RWPE2 (cell line): ENCODE results near the gene MBD3L3.
"Not testable (repeated sequence)": the region's sequence is repeated elsewhere in the genome, so short reads cannot be mapped to it uniquely, and the experiment has no call there.

Experiments
- ATAC-seq: fragments of 200-7000 bp; cut with Tn5 transposase; 3 replicates; pipeline ENCODE4 v1.9.1; 2021; ENCODE audit warnings: low read depth
- DNase-seq: peaks from one replicate; pipeline ENCODE4 v3.0.0-alpha.2; 2020; ENCODE audit warnings: low spot score
- H3K27ac ChIP-seq: fragments of 450-650 bp; 2 replicates; pipeline ENCODE4 v1.5.1; 2017; ENCODE audit warnings: mild to moderate bottlenecking; ENCODE audit not compliant: poor library complexity, severe bottlenecking
- H3K27me3 ChIP-seq: fragments of 250-450 bp; sonication (Bioruptor Pico); 2 replicates; pipeline ENCODE4 v1.5.1; 2021; ENCODE audit warnings: mild to moderate bottlenecking, moderate library complexity; ENCODE audit not compliant: insufficient read depth, poor library complexity, severe bottlenecking
- H3K36me3 ChIP-seq: fragments of 250-450 bp; sonication (Bioruptor Pico); 2 replicates; pipeline ENCODE4 v1.5.1; 2020; ENCODE audit warnings: low read depth, mild to moderate bottlenecking, moderate library complexity
- H3K4me1 ChIP-seq: fragments of 250-450 bp; sonication (Bioruptor Pico); 2 replicates; pipeline ENCODE4 v1.5.1; 2021; ENCODE audit warnings: mild to moderate bottlenecking, moderate library complexity; ENCODE audit not compliant: insufficient read depth, poor library complexity, severe bottlenecking
- H3K4me3 ChIP-seq: fragments of 250-450 bp; sonication (Bioruptor Pico); 2 replicates; pipeline ENCODE4 v1.5.1; 2021; ENCODE audit warnings: mild to moderate bottlenecking, moderate library complexity; ENCODE audit not compliant: severe bottlenecking
- H3K9me3 ChIP-seq: fragments of 250-450 bp; sonication (Bioruptor Pico); 2 replicates; pipeline ENCODE4 v1.5.1; 2021; ENCODE audit warnings: mild to moderate bottlenecking, moderate library complexity; ENCODE audit not compliant: severe bottlenecking
- CTCF ChIP-seq: fragments of 450-650 bp; IDR thresholded peaks from one replicate; pipeline ENCODE4 v1.5.1; 2017; ENCODE audit warnings: mild to moderate bottlenecking, moderate library complexity; ENCODE audit not compliant: poor library complexity, severe bottlenecking

MBD3L3 gene

GRCh38 chr19:7069042-7069903, 10.8 kb upstream of the MBD3L3 start, which contains the start of gene ZNF557:
Gene ZNF557, plus strand, starts transcription at chr19:7069703. Its CDS starts 5,372 bp downstream, at chr19:7075075.
- Histone ChIP-seq H3K4me3 (peak within 1 kb of the TSS; percentile 81), H3K36me3 (peaks cover 26% of the 10 kb centered on the region), H3K4me1 (no peaks in the 10 kb centered on the region), H3K9me3 (no peaks in the 10 kb centered on the region), H3K27me3 (no peaks in the 10 kb centered on the region), H3K27ac (peak within 1 kb of the TSS; percentile 18)
- ATAC-seq (peak; percentile 98), DNase-seq (peak; percentile 96)
- TF ChIP-seq CTCF, result no peak

DNA sequence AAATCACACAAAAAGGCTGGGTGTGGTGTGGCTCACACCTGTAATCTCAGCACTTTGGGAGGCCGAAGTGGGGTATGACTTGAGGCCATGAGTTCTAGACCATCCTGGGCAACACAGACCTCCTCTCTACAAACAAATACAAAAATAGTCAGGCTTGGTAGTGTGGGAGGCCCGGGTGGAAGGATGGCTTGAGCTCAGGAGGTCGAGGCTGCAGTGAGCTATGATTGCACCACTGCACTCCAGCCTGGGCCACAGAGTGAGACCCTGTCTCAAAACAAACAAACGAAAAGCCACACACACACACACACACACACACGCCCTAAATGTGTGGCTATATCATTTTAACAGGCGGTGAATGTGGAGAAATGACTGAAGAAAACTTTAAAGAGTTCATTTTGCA, 10.1 kb upstream of the MBD3L3 start:
- no peaks in the 10 kb centered on the region for H3K4me1 ChIP-seq
- ATAC-seq, result no peak
- no peak for TF ChIP-seq CTCF
- H3K9me3 ChIP-seq, result no peaks in the 10 kb centered on the region
- H3K27ac ChIP-seq, result no peak overlapping the region
- no peaks in the 10 kb centered on the region for H3K27me3 ChIP-seq
- no peak for DNase-seq
- no peak overlapping the region for H3K4me3 ChIP-seq
- H3K36me3 ChIP-seq, result peaks cover 22% of the 10 kb centered on the region

DNA sequence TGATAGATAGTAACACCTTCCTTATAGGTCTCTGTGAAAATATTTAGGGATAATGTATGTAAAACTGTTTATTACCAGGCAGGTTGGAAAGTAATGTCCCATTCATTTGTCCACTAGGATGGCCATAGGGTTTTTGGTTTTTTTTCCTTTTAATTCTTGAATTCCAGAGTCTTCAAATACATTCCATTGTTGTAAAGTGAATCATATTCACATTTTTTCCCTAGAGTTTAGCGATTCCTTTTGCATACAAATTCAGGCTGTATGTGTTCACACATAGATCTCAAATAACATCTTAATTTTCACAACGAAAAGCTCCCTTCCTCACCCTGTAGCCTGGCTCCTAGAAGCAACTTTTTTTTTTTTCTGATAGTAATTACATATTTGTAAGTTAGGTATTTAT, 9.2 kb upstream of the MBD3L3 start:
- Histone ChIP-seq H3K36me3 (peaks cover 21% of the 10 kb centered on the region), H3K4me1 (no peaks in the 10 kb centered on the region), H3K4me3 (no peak overlapping the region), H3K9me3 (no peaks in the 10 kb centered on the region), H3K27ac (no peak overlapping the region), H3K27me3 (no peaks in the 10 kb centered on the region)
- DNase-seq, result no peak
- TF ChIP-seq CTCF, result no peak
- ATAC-seq, result no peak

- H3K36me3 ChIP-seq, result peaks cover 15% of the 10 kb centered on the region
- H3K9me3 ChIP-seq, H3K27me3 ChIP-seq, H3K27ac ChIP-seq, H3K4me3 ChIP-seq, H3K4me1 ChIP-seq, ATAC-seq, DNase-seq: not testable (repeated sequence)
- TF ChIP-seq CTCF, result peak; percentile 16
Observed at GRCh38 chr19:7067122-7067521, 8.6 kb upstream of the MBD3L3 start.
